Islet of Langerhans (tissue), 1 donor: ENCODE data around the gene S100A16.
"Not testable (repeated sequence)": the region's sequence is repeated elsewhere in the genome, so short reads cannot be mapped to it uniquely, and the experiment has no call there.

Source experiments
- FAIRE-seq: peaks from one replicate; lab custom pipeline; 2011; peaks lifted over from hg19 to GRCh38; lab: Jason Lieb, UNC

Gene S100A16

DNA sequence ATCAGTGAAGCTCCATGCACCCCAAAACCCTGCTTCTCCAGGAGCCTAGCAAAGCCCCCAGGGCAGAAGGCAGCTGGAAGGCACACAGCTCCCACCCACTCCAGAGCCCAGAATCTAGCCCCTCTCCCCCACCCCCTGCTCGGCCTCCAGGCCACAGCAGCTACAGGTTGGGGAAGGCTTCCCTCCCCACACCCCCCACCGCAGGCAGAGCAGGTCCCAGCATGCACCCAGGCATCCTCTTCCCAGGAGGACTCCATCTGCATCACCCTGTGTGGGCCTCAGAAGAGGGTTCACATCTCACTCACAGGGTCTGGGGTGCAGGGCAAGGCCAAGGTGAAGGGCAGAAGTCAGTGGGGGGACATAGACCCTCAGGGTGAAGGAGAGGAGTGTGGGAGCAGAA is 2.5 kb upstream of the S100A16 start:
- no peak for FAIRE-seq

DNA sequence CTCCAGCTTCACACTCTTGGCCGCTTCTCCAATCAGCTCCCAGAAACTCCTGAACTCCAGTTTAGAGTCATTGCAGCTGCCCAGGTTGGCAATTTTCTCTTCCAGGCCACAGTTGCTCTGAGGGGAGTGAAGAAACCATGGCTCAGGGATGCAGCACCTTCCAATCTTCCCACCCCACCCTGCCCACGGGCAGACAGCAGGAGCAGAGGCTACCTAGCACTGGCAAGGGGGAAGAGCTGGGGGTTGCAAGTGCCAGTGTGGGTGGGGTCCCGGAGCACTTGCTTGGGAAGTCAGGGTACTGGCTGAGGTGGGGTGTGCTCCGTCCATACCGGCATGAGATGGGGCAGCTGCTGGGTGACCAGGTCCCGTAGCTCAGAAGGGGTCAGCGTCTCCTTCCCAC is 2.0 kb upstream of the S100A16 start:
- no peak for FAIRE-seq

DNA sequence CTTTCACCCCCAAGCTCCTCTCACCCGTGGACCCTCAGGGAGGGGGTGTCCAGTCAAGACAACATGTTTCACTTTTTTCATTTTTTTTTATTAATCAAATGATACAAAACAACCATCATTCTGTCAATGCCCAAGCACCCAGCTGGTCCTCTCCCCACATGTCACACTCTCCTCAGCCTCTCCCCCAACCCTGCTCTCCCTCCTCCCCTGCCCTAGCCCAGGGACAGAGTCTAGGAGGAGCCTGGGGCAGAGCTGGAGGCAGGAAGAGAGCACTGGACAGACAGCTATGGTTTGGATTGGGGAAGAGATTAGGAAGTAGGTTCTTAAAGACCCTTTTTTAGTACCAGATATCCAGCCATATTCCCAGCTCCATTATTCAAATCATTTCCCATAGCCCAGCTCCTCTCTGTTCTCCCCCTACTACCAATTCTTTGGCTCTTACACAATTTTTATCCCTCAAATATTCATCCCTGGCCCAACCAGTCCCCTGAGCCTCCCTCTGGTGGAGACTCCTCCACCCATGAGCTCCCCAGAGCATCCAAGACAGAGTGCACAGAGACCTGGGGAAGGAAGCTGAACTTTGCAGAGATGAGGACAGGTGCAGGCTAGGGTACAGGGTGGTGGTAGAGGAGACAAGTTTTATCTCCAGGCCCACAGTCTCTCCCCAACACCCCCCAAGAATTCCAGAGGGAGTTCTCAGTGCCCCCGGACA is 1.4 kb upstream of the S100A16 start:
- FAIRE-seq = no peak

DNA sequence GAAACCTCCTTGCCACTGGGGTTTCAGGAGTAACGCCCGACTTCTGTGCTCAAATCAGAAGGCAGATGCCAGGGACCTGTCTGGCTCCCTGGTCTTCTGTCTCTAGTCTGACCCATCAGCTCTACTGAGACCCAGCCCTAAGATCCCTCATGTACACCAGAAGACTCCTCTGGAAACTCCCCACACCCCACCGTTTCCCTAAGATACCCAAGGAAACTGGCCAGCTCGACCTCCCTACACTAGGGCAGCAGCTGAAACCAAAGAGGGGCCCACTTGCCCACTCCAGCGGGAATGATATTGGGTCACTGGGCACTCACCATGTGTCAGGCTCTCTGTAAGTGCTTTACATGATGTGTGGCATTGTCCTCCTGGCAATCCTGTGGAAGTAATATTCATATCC is 469 bp upstream of the S100A16 start:
- no peak for FAIRE-seq

DNA sequence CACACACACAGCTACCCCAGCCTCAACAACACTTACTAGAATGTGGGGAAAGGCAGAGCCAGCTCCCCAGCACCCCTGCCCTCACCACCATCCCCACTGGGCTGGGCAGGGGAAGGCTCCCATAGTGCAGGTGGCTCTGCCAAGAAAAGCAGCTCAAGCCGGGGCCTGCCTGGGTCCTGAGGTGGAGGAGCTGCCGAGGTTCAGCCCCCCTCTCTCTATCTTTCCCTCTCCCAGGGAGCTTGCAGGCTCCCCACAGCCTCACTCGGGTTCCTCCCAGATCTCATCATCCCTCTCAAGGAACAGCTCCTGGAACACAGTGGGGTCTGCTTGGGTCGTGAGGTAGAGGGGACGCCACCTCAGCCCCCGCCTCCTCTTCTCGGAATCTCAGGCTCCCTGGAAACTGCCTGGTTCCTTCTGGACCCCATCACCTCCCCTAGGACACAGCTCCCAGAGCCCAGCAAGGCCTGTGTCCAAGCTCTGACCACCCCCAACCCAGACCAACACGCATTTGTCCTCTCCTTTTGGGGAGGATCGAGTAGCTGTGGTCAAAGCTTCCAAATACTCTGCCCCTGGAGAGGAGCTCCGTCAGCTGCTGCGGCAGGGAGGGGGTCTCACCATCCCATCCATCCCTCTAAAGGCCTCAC is 704 bp downstream of the S100A16 start:
- FAIRE-seq = no peak

DNA sequence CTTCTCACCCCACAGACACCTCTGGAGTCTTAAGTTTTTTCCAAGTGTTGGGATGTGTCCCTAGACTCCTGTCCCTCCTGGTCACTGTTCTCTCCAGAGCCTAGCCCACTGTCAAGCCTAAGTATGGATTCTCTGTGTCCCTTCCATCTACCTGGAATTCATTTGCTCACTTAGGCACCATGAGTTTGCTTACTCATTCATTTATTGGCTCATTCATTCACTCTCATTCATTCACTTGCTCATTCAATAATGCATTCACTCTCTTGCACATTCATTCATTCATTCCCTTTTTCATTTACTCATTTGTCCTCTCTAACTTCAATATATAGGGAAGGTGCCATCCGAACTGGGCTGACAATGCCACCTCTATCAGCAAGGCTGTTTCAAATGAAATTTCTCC is 1.6 kb downstream of the S100A16 start:
- FAIRE-seq = no peak

DNA sequence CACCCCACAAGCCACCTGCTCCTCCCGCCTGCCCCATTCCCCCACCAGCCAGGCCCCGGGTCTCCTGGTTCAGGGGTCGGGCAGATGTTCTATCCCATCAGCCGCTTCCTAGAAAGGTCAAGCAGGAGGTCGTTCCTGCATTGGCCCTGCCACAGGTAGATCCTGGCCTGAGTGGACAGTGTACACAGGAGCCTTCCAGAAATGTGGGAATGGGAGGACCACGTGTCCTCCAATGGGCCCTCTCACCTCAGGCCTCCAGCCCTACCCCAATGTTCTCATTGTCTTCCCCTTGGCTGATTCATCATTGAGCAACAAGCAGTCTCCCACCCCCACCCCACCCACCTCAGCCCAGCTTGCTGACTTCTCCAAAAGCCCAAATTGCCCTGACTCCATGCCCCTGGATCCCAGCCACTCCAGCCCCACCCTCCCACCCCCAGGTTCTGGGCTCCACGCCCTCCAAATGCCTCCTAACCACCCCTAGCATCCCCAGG is 2.1 kb downstream of the S100A16 start:
- no peak for FAIRE-seq

DNA sequence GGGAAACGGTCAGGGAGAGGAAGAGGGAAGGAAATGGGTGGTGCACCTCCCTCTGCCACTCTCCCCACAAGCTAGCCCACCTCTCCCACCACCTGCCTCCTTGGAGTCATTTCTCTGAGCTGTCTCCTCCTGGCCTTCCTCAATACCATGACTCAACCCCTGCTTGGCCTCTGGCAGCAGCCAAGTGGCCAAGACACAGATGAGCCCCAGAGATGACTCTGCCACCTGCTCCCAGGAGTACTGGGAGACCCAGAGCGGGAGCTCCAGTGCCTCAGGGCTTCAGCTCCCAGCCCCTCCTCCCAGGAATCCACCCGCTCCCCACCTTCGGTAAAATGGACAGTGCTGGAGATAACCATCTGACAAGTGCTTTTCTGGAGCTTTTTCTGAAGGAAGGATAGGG is 2.6 kb downstream of the S100A16 start:
- no peak for FAIRE-seq

DNA sequence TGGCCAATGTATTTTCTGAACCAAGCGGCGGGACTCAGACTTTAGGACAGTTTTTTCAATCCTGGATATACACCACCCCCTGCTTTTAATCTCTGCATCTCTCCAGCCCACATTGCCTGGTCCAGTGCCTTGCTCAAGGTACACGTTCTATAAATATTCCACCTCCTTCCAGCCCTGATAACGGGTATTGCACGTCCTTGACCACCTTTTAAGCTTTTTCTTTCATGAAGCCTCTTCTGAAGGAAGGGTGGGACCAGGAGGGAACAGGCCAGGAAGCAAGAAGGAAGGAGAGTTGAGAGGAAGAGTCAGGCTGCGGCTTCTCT is 3.4 kb downstream of the S100A16 start:
- FAIRE-seq = no peak

DNA sequence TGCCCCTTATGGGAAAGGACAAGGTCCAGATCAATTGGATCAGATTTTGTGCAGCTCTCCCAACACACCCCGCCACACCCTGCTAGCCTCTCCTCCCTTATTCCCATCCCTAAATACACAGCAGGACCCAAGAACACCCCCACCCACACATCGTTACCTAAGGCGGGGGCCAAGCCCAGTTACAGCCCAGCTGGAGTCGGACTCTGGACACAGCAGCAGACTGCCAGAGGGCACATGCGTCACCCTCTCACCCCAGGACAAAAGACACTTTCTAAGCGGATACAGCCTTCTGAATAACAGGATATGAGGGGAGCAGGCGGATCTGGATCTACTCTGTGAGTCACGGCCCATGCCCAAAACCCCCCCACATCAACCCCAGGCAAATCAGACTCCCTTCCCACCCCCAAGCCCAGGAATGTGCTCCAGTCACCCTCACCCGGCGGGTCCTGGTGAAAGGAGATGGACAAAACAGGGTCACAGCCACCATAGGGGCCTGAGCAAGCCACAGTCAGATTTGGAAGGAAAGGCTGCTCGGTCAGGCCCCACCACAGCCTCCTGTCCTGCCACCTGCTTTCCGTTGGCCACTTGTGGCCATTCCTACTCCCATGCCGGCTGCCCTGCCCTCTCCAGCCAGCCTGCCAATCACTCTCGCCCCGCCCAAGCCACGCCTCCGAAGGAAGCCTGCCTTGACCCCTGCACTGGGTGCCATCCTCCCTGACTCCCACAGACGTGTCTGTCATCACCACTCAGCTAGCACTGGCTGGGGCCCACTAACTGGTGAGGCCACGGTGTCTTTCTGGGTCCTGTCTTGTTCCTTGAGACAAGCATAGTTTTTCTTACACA is 4.0 kb downstream of the S100A16 start:
- no peak for FAIRE-seq

DNA sequence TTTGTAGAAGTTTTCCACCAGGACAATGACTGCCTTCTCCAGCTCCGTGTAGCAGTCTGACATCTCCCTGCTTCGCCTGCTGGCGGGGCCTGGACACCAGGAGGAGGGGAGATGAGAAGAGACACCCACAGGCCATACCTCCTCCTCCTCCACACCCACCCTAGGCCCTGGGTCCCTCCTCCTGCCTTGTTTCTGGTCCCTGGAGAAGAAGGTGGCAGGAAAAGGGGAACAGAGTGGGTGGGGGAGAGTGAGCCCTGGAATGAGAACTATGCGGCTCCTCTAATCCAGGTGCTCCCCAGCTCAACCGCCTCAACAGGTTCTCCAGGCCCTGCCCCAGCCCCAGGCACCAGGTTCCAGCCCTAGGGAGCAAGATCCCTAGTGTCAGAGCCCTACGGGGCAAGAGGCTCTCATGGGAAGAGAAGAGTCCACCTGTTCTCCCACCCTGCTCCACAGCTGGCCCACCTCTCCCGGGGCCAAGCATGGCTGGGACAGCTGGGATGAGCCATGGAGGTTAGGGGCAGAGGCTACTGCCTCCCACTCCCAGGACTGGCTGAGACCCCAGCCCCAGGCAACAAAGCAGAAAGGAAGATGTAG is 4.8 kb downstream of the S100A16 start:
- FAIRE-seq = no peak

DNA sequence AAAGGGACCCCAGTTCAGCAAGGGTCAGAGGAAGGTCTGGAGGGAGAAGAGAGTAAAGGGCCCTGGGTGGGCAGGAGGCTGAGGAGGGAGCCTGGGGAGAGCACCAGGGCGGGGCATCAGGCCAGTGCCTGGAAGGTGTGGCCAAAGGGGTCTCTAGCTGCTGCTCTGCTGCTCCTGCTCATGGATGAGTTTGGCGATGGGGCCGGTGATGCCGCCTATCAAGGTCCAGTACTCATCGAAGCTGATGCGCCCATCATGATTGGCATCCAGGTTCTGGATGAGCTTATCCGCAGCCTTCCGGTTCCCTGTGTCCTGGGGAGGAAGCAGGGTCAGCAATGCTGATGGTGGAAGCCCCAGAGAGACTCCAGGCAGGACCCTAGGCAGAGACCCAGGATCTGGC is 5.6 kb downstream of the S100A16 start:
- no peak for FAIRE-seq

DNA sequence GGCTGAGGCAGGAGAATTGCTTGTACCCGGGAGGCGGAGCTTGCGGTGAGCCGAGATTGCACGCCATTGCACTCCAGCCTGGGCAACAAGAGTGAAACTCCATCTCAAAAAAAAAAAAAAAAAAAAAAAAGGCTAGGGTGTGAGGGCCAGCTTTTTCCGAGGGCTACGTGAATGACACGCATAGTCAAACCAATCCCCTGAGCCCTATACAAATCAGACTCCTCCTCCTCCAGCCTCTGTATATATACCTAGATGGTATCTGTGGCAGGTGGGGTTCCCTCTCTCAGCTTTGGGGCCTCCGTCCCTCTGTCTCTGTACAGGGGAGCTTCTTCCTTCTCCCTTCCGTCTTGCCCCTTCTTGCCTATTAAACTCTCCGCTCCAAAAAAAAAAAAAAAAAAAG is 6.7 kb downstream of the S100A16 start:
- no peak for FAIRE-seq

DNA sequence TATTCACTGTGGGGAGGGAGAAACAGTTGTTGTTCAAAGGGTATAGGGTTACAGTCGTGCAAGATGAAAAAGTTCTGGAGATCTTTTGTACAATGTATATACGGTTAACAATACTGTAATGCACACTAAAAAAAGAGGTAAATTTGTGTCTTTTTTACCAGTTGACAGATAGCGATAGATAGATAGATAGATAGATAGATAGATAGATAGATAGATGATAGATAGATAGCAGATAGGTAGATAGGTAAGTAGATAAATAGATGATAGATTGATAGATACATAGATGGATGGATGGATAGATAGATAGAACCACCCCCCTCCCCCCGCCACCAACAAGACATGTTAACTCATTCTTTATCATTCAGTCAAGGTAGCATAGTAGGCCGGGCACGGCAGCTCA is 10.2 kb downstream of the S100A16 start:
- no peak for FAIRE-seq

DNA sequence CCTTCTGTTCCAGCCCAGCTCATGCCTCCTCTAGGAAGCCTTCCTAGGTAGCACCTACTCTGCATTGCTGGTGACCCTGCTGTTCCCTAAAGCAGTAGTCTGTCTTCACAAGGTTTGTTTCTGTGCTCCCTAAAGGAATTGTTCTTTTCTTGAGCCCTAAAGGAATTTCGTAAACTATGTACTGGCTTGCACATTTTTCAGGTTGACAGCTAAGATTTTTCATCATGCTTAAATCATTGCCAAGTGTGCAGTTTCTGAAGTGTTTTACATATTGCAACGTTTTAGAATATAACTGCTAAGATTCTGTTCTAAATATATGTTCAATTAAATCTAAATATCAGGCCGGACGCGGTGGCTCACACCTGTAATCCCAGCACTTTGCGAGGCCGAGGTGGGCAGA is 13.1 kb downstream of the S100A16 start:
- no peak for FAIRE-seq

DNA sequence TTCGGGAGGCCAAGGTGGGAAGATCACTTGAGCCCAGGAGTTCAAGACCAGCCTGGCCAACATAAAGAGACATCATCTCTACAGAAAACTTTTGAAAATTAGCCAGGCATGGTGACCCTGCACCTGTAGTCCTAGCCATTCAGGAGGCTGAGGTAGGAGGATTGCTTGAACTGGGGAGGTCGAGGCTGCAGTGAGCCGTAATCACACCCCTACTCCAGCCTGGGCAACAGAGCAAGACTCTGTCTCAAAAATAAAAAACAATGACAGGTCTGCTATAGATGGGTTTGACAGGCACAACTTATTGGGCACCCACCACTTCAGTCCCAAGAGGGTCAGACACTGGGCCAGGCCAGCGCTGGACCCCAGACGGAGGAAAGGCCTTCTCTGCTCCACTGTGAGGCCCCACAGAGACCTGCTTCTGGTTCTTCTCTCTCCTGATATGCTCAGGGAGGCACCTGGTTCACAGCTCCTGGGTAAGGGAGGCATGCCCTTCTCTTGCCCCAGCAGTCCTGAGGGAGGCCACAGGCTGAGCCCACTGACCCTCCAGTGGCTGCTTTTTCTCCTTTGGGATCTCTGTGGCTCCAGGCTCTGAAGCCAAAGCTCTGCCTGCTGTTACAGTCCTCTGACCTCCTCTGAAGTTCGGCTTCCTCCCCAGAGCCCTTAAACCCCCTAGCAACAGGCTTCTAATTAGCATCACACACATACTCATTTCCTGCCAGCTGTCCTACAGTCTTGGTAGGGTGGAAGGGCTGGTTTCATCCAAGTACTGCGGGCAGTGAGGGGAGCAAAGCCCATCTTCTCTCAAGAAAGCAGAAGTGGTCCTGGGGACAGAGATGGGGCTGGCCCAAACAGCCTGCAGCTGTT is 14.4 kb downstream of the S100A16 start:
- FAIRE-seq = no peak

DNA sequence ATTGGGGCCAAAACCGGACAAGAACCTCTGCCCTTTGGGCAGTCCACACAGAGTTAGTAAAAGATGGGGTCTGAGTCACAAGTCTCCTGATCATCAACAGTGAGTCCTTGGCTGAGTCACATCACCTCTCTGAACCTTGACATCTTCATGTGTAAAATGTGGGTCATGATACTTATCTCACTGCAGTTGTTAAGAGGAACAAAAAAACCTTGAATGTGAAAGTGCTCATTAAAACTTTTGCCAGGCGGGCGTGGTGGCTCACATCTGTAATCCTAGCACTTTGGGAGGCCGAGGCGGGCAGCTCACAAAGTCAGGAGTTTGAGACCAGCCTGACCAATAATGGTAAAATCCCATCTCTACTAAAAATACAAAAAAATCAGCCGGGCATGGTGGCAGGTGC is 15.7 kb downstream of the S100A16 start:
- no peak for FAIRE-seq

DNA sequence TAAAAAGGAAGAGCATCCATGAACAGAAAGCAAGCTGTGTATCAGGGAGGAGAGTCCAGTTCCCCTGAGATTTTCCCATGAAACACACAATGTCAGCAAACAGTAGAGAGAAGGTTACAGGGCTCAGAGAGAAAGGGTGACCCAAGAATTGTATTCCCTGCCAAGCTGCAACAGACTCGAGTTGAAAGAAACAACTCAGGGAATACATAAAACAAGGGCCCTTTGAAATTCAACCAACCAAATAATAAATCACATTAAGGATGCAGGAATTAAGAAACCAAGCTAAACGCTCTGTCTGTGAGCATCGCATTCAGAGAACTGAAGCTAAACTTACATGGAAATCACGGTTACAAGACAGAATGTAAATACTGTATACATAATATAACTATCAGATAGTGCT is 20.2 kb downstream of the S100A16 start:
- no peak for FAIRE-seq

DNA sequence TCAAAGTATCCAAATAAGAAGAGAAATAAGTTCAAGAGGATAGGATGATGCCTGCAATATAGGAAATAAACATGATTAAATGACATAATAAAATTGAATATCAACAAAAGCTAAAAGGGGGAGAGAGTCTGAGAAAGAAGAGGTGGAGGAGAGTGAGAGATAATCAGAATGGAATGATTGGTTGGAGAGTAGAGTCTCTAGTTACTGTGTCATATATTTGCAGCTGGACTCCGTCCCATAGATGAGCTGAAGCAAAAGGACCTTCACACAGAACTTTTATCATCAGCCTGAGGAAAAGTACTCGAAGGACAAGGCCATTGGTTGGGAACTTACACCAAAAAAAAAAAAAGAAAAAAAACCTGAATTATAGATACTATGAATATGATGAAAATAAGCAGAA is 24.5 kb downstream of the S100A16 start:
- FAIRE-seq = no peak

DNA sequence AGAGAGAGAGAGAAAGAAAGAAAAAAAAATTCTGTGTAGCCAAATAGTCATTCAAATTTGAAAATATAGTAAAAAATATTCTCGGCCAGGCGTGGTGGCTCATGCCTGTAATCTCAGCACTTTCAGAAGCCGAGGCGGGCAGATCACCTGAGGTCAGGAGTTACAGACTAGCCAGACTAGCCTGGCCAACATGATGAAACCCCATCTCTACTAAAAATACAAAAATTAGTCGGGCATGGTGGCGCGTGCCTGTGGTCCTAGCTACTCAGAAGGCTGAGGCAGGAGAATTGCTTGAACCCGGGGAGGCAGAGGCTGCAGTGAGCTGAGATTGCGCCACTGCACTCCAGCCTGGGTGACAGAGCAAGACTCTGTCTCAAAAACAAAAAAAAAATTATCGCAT is 24.9 kb downstream of the S100A16 start:
- not testable (repeated sequence) for FAIRE-seq

DNA sequence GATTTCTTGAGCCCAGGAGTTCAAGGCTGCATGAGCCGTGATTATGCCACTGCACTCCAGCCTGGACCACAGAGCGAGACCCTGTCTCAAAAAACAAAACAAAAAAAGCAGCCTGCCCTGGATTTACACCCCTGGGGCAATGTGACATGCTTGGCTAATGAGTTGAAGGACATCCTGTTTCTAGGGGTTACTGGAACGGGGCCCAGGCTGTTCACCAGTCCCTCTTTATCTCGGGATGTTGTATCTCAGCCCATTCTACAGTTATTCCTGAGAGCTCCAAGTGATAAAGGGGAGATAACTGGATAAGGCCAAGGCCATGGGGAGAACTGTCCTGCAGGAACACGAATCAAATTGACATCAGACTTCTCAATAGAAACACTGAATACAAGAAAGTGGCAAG is 25.6 kb downstream of the S100A16 start:
- no peak for FAIRE-seq

DNA sequence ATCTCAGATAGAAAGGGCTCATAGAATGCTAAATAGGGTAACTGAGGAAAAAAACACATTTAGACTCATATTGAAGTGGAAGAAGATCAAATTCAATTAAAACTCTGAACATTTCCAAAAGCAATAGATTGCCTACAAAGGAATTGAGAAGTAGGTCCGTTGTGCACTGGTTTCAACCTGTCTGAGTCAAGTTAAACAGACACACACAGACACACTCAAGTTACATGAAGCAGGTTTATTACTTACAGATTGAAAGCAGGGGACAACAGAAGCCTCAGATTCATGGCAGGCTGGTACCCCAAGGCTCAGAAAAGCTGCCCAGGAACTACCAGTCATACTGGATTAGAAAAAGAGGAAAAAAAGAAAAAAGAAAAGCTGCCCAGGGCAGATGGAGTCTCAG is 26.6 kb downstream of the S100A16 start:
- FAIRE-seq = no peak
